Activated CD4-positive, CD25-positive, alpha-beta regulatory T cell (primary cell): Measurements from ENCODE around the gene MAP3K3.

ENCODE experiments used
- DNase-seq, 4 experiments: peaks; one replicate each; lab custom pipeline; 2025; lab: John Stamatoyannopoulos, UW

MAP3K3 gene

DNA sequence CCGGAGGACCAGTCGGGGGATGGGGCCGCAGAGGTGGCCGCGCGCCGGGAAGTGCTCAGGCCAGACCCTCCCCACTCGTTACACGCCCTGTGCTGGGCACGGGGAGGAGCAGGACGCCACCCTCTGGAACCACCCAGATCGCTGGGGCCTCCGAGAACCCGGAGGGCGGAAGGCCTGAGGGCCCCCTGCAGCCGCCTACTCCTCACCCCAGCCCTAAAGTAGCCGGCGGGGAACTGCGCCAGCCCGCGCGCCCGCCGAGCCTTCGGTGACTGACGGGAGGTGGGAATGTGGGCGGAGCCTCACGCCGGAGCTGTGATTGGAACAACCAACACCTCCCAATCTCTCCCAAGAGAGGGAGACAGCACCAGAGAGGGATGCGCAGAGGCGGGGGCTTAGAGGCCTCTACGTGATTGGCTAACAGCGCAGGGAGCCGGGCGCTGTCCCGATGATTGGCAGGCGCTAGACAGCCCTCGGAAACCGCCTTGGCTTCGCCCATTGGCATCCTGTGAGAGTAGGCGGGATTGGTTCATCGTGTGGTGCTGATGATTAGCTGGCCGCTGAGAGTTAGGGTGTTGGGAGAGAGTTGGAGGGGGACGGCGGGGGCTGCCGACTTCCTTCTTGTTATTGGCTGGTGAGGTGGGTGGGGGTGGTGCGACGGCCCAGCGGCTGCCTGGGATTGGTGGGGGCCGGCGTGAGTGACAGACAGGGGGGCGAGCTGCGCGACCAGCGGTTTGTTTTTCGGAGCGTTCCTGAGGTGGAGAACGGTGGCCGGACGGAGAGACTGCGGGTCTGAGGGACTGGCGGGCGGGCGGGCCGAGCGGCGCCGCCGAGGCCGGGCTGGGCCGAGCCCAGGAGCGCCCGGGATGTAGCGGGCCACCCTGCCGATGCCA, at the start of gene MAP3K3:
TSS of gene MAP3K3 (plus strand) at position 734 of the 890 bp plus-strand sequence. CDS start 343 bp downstream, outside the sequence.
- peak; percentile 85 to 94 (median 90) for DNase-seq

- DNase-seq, result no peak
Observed at GRCh38 chr17:63573634-63574033, 48.6 kb upstream of the MAP3K3 start.

GRCh38 chr17:63578027-63578768, 44.0 kb upstream of the MAP3K3 start:
- no peak for DNase-seq

DNA sequence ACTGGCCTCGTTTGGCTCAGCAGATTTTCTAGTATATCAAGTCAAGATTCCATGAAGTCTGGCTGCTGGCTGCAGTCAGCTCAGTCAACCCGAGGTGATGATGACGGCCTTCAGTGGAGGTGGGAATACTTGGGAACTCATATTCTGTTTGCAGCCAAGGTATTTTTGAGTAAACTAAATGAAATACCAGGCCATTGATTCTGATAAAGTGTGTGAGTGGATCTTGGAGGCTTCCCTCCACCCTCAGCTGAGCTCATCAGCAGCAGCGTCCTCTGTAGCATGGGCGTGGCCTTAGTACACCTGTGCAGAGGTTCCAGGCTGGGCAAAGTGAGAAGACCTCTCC, 43.5 kb upstream of the MAP3K3 start:
- DNase-seq, result no peak

GRCh38 chr17:63579633-63580032, 42.6 kb upstream of the MAP3K3 start:
- no peak for DNase-seq

- no peak for DNase-seq
Observed at GRCh38 chr17:63587770-63588169, 34.4 kb upstream of the MAP3K3 start.

GRCh38 chr17:63588797-63589196, 33.4 kb upstream of the MAP3K3 start:
- no peak for DNase-seq

DNA sequence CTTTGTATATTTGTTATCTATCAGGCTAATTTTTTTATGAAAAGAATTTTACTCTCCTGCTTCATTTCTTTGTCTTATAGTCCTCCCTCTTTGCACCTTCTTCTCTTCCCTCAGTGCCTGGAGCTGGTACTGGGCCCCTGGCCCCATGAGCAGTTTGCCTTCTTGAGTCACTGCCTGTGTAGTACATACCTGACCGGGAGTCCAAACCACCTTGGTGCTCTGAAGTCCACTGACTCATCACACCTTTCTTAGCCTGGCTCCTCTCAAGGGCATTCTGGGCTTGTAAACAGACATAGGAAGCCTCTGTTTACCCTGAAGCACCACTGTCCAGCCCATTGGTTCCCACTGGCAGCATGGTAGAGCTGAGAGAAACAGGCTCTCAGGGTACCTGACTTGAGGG, 32.6 kb upstream of the MAP3K3 start:
- no peak for DNase-seq

GRCh38 chr17:63592797-63593196, 29.4 kb upstream of the MAP3K3 start:
- no peak for DNase-seq

- no peak for DNase-seq
Observed at GRCh38 chr17:63595132-63595531, 27.1 kb upstream of the MAP3K3 start.

DNA sequence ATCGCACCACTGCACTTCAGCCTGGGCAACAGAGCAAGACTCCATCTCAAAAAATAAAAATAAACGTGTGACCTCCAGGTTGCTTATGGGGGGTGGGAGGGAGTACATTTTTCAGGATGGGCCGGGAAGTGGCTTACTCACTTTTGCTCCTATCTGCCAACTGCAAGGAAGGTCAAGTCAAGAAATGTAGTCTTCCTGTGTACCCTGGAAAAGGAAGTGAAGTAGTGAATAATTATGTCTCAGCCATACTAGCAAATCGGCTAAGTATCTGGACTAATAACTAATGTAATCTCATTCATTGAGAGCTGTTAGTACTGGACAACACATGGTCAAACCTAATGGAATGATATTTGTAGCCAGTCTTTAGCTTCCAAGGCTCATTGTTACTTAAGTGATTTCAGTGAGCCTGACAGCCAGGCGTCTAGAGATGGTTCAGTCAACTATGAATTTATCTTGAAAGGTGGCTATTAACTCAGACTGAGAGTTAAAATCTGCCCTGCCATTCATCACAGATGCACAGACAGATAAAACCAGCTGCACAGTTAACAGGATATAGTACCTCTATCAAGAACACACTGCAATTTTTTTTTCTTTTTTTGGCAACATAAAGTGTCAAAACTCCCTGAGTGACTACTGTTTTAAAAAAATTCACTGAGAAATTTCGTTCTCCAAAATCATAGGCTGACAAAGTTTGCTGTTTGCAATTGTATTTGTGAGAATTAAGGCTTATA, 25.2 kb upstream of the MAP3K3 start:
- no peak for DNase-seq

GRCh38 chr17:63598281-63598680, 23.9 kb upstream of the MAP3K3 start:
- DNase-seq, result no peak

DNA sequence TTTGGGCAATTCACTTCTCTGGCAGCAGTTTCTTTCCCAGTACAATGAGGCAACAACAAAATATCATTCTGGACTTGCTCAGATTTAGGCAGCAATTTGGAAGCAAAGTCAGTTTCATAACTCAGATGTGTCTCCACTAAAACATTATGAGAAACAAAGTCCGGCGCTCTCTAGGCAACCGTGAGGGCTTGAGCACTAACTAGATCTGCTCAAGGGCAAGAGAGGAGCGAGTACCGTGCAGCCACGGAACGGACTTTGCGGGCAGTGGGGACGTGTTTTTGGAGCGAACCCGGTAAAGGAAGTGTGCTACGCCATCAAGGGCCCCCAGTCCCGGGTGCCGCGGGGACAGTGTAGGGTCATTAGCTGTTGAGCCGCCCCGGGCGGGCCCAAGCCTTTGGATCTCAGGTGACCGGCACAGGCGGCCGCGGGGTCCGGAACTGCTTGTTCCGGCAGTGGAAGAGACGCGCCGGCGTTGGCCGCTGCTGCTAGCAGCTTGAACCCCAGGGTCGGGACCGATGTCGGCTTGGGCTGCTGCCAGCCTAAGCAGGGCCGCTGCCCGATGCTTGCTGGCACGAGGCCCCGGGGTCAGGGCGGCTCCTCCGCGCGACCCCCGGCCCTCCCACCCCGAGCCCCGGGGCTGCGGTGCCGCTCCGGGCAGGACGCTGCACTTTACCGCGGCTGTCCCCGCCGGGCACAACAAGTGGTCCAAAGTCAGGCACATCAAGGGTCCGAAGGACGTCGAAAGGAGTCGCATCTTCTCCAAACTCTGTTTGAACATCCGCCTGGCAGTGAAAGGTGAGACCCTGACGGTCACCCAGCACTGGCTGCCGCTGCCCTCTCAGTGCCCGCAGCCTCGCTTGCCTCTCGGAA, 21.4 kb upstream of the MAP3K3 start, which contains the start of gene TACO1:
TSS of gene TACO1 (plus strand) at position 327 of the 870 bp plus-strand sequence. CDS start at position 516, 189 bp downstream.
- peak; percentile 44 to 66 (median 46) for DNase-seq

- no peak for DNase-seq
Observed at GRCh38 chr17:63601439-63602371, 20.5 kb upstream of the MAP3K3 start.

DNA sequence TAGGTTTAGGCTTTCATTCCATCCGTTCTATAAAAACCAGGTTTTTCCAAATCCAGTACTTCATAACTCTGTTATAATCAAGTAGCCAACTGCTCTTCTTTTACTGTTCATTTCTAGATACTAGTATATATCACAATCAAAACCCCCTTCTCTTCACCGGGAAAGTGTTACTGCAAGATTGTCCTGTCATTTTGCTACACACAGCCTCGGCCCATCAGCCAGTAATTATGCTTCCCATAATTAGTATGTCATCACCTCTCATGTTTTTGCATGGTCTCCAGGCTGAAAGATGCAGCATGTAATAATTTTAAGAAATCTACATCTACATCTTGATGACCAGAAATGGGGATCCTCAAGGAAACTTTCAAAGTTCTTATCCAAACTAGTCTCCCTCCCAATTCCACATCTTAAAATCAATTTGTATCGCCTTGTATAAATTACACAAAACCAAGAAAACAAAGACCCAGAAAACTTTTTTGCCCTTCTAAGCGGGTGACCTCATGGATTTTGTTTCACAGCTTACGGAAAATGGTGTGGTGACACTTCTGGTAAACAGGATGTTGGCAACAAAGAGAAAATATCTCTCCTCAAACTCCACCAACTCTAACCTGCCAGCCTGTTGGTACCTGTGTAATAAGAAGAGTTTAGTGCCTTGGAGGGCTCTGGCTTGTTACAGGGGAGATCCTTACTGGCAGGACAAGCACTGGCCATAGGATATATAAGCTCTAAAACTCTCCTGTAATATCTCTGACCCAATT, 12.2 kb upstream of the MAP3K3 start:
- DNase-seq, result no peak

- DNase-seq, result no peak
Observed at GRCh38 chr17:63610854-63611253, 11.4 kb upstream of the MAP3K3 start.

GRCh38 chr17:63611354-63611753, 10.9 kb upstream of the MAP3K3 start:
- no peak for DNase-seq

DNA sequence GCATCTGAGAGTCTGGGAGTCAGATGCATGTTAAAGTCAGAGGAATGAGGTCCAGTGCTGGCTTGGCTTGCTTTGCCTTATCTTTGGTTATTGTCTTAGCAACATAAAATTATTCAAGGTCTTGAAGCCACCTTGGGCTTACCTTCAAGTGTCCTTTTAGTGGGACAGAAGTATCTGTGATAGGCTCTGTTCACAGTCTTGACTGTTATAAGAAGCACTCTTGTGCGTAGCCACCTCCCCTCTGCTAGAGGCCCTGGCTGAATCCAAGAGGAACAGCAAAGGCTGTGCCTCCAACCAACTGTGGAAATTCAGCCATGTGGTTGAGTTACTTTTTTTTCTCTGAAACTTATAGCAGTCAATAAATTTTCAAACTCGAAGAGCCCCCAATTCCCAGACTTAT, 8.6 kb upstream of the MAP3K3 start:
- DNase-seq, result no peak

DNA sequence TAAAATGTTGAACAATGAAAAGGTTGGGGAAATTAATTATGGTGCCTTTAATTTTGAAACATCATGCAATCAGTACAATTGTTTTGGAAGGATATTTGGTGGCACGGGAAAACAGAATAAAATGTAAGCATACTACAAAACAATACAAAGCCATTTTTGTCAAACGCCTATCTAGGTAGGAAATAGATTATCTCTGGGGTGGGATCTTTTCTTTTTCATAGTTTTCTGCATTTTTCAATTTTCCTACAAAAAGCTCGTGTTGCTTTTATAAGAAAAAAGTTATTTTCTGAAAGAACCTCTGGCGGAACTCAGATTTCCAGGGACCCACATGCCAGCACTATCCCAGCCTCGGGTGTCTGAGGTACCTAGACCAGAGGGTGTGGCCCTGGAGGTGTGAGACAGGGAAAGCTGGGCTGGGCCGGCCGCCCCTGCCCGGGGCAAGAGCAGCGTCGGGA, 961 bp upstream of the MAP3K3 start:
- DNase-seq, result no peak
